ENCODE measurements around the gene ACSS1. TPM values are rescaled to one million over a fixed set of nuclear protein-coding genes. Genes with fewer than 3 reads are reported as not detected.

The ACSS1 gene
- total and polyA plus RNA-seq, 2 experiments from 2014 or later = 1.3 to 4.1 TPM

- TF ChIP-seq REST (IDR thresholded peaks at IDR 0.05; ENCODE audit: unreplicated experiment) = no peak
- TF ChIP-seq NANOG (IDR thresholded peaks at IDR 0.05; ENCODE audit: borderline replicate concordance) = no peak
- no peak for TF ChIP-seq EZH2 (IDR thresholded peaks at IDR 0.05; ENCODE audit: low read depth, unreplicated experiment)
- TF ChIP-seq STAT1 (IDR thresholded peaks at IDR 0.05; ENCODE audit: unreplicated experiment) = no peak
- no peak for TF ChIP-seq CTCF (conservative IDR thresholded peaks at IDR 0.05; ENCODE audit: low read depth in 2 of 2)
Measured at GRCh38 chr20:24994186-24994465, 63.8 kb downstream of the ACSS1 start (continued).

- peaks cover 19% of the 10 kb centered on the region for H4K20me1 ChIP-seq (replicated peaks; ENCODE audit: insufficient read depth)
- H3F3A ChIP-seq (replicated peaks; ENCODE audit: low read depth) = no peaks in the 10 kb centered on the region
- peaks cover 9% of the 10 kb centered on the region for H3K27me3 Mint-ChIP-seq (ENCODE audit: insufficient read depth, low read depth, poor library complexity)
- peak overlapping the region; percentile 96 for H3K4me3 Mint-ChIP-seq
- DNase-seq (ENCODE audit: low spot score) (no peak), ATAC-seq (no peak)
- H3K27me3 ChIP-seq (ENCODE audit: insufficient read depth) = 0 out of 2 replicates have a peak, but pooled peaks cover 2% of the 10 kb centered on the region
- peak overlapping the region; percentile 93 for H3K4me3 ChIP-seq
- H3K4me2 ChIP-seq = peak overlapping the region; percentile 96
- H3K36me3 ChIP-seq (ENCODE audit: insufficient read depth) = no peaks in the 10 kb centered on the region
- peaks cover 37% of the 10 kb centered on the region for H3K79me2 ChIP-seq (replicated peaks; ENCODE audit: insufficient read depth)
- H3K36me3 Mint-ChIP-seq (ENCODE audit: low read depth) = no peaks in the 10 kb centered on the region; the same call in 2 of the 3 replicates
- no peak overlapping the region for H3K27ac ChIP-seq (ENCODE audit: low read depth)
- 0 out of 2 replicates have a peak overlapping the region, but pooled peaks have one; percentile 51 for H3K27ac Mint-ChIP-seq
- H3K9me3 Mint-ChIP-seq = no peaks in the 10 kb centered on the region; the same call in 2 of the 3 replicates
- peaks cover 26% of the 10 kb centered on the region for H3K4me1 Mint-ChIP-seq
- H3K4me1 ChIP-seq (ENCODE audit: insufficient read depth) = peaks cover 8% of the 10 kb centered on the region; the same call in 1 of the 2 replicates
- H3K9me2 ChIP-seq (ENCODE audit: insufficient read depth) = no peaks in the 10 kb centered on the region
- peak overlapping the region; percentile 47; the same call in 1 of the 2 replicates for H2AFZ ChIP-seq
- TF ChIP-seq EZH2 (IDR thresholded peaks at IDR 0.05; ENCODE audit: low read depth, unreplicated experiment) (no peak), CTCF (conservative IDR thresholded peaks at IDR 0.05; ENCODE audit: low read depth in 2 of 2) (no peak), POLR2AphosphoS5 (IDR thresholded peaks at IDR 0.05; ENCODE audit: low read depth) (no peak), STAT1 (IDR thresholded peaks at IDR 0.05; ENCODE audit: unreplicated experiment) (no peak), REST (IDR thresholded peaks at IDR 0.05; ENCODE audit: unreplicated experiment) (no peak), EZH2phosphoT487 (IDR thresholded peaks at IDR 0.05; ENCODE audit: unreplicated experiment) (no peak), CREB1 (CRISPR knock-in tag; IDR thresholded peaks at IDR 0.05; ENCODE audit: low read depth) (no peak), ZNF114 (CRISPR knock-in tag; IDR thresholded peaks at IDR 0.05) (no peak), JUNB (IDR thresholded peaks at IDR 0.05; ENCODE audit: unreplicated experiment) (no peak)
Measured at GRCh38 chr20:24993337-24994185, 64.4 kb downstream of the ACSS1 start.
